OCI-LY1 (cell line): ENCODE data around the gene CCDC93.

Source experiments
- CTCF ChIP-seq: fragments of 200-600 bp; sonication (generic), shearing (Covaris generic); IDR thresholded peaks from 2 replicates; pipeline ENCODE4 v1.5.1; 2017; ENCODE audit warnings: mild to moderate bottlenecking, antibody characterized with exemption, low read length, moderate library complexity, mixed read lengths
- EZH2 ChIP-seq: fragments of 200-600 bp; sonication (generic), shearing (Covaris generic); IDR thresholded peaks from 2 replicates; pipeline ENCODE4 v1.8.0; 2017; ENCODE audit warnings: borderline replicate concordance, mixed run types, mild to moderate bottlenecking, antibody characterized with exemption, low read length, moderate library complexity, mixed read lengths

- TF ChIP-seq CTCF (no peak), EZH2 (no peak)
Measured at GRCh38 chr2:118006861-118007260, 7.0 kb downstream of the CCDC93 start.
